ENCODE data around the gene CDH13.

Gene CDH13

GRCh38 chr16:83310816-83311215 is 684.0 kb downstream of the CDH13 start:
- H3K27me3 ChIP-seq (ENCODE audit: insufficient read depth, low read length) = no peaks in the 10 kb centered on the region
- no peak overlapping the region for H2AK5ac ChIP-seq (ENCODE audit: low read length)
- no peak overlapping the region for H3K14ac ChIP-seq (ENCODE audit: low read length)
- H3K36me3 ChIP-seq (ENCODE audit: control insufficient read depth in 1 of 2, insufficient read depth in 2 of 2, low read length in 2 of 2) = no peaks in the 10 kb centered on the region
- H4K8ac ChIP-seq (ENCODE audit: low read depth, low read length) = no peak overlapping the region
- no peak overlapping the region for H3K4me3 ChIP-seq (ENCODE audit: low read depth, low read length)
- no peak overlapping the region for H2AFZ ChIP-seq (ENCODE audit: insufficient read depth, low read length, poor library complexity)
- H4K12ac ChIP-seq (ENCODE audit: low read depth, low read length) = no peak overlapping the region
- H3K4me1 ChIP-seq (ENCODE audit: control insufficient read depth in 1 of 2, insufficient read depth in 2 of 2, low read length in 2 of 2) = peaks cover 2 to 4% of the 10 kb centered on the region in 2 experiments
- no peak for DNase-seq
- no peak overlapping the region for H3K4ac ChIP-seq (ENCODE audit: low read depth, low read length)
- H2BK5ac ChIP-seq (ENCODE audit: low read depth, low read length, poor library complexity) = no peak overlapping the region
- H3K9ac ChIP-seq (ENCODE audit: low read length) = no peak overlapping the region
- no peak overlapping the region for H2BK120ac ChIP-seq (ENCODE audit: insufficient read depth, low read length, poor library complexity)
- H3K79me2 ChIP-seq (ENCODE audit: control insufficient read depth, insufficient read depth, low read length, poor library complexity) = no peaks in the 10 kb centered on the region
- H3K79me1 ChIP-seq (ENCODE audit: low read length) = no peaks in the 10 kb centered on the region
- H3K9me3 ChIP-seq (ENCODE audit: insufficient read depth, low read depth, low read length) = no peaks in the 10 kb centered on the region
- no peak overlapping the region for H3K27ac ChIP-seq (ENCODE audit: low read depth, low read length)
- H3K4me2 ChIP-seq (ENCODE audit: low read length) = no peak overlapping the region
- H4K91ac ChIP-seq (ENCODE audit: low read depth, low read length) = no peak overlapping the region
- H2BK12ac ChIP-seq (ENCODE audit: low read length) = no peak overlapping the region
- H3K23ac ChIP-seq (ENCODE audit: low read length) = no peak overlapping the region
- WGBS (ENCODE audit: extremely low coverage, insufficient coverage, insufficient read length) = no CpG with 5 or more reads among the region's 2 CpGs
- H3K18ac ChIP-seq (ENCODE audit: low read length) = no peak overlapping the region

- Histone ChIP-seq H3K4me2 (ENCODE audit: low read length) (no peak overlapping the region), H3K79me1 (ENCODE audit: low read length) (no peaks in the 10 kb centered on the region), H2BK120ac (ENCODE audit: insufficient read depth, low read length, poor library complexity) (no peak overlapping the region), H3K4ac (ENCODE audit: low read depth, low read length) (no peak overlapping the region), H4K12ac (ENCODE audit: low read depth, low read length) (no peak overlapping the region), H3K14ac (ENCODE audit: low read length) (no peak overlapping the region), H3K4me3 (ENCODE audit: low read depth, low read length) (no peak overlapping the region), H3K9ac (ENCODE audit: low read length) (no peak overlapping the region), H3K18ac (ENCODE audit: low read length) (no peak overlapping the region), H3K4me1 (ENCODE audit: control insufficient read depth in 1 of 2, insufficient read depth in 2 of 2, low read length in 2 of 2) (peaks cover 0 to 2% of the 10 kb centered on the region in 2 experiments), H3K27me3 (ENCODE audit: insufficient read depth, low read length) (no peaks in the 10 kb centered on the region), H4K91ac (ENCODE audit: low read depth, low read length) (no peak overlapping the region), H2AFZ (ENCODE audit: insufficient read depth, low read length, poor library complexity) (no peak overlapping the region), H3K9me3 (ENCODE audit: insufficient read depth, low read depth, low read length) (no peaks in the 10 kb centered on the region), H4K8ac (ENCODE audit: low read depth, low read length) (no peak overlapping the region), H2BK5ac (ENCODE audit: low read depth, low read length, poor library complexity) (no peak overlapping the region), H3K23ac (ENCODE audit: low read length) (no peak overlapping the region), H3K79me2 (ENCODE audit: control insufficient read depth, insufficient read depth, low read length, poor library complexity) (no peaks in the 10 kb centered on the region), H2AK5ac (ENCODE audit: low read length) (no peak overlapping the region), H3K36me3 (ENCODE audit: control insufficient read depth in 1 of 2, insufficient read depth in 2 of 2, low read length in 2 of 2) (no peaks in the 10 kb centered on the region), H3K27ac (ENCODE audit: low read depth, low read length) (no peak overlapping the region), H2BK12ac (ENCODE audit: low read length) (no peak overlapping the region)
- DNase-seq = no peak
- WGBS (ENCODE audit: extremely low coverage, insufficient coverage, insufficient read length) = no CpG with 5 or more reads among the region's 3 CpGs
These were observed 685.4 kb downstream of the CDH13 start for GRCh38 chr16:83312015-83312717.

- H4K8ac ChIP-seq (ENCODE audit: low read depth, low read length) = no peak overlapping the region
- H4K12ac ChIP-seq (ENCODE audit: low read depth, low read length) = no peak overlapping the region
- H3K4ac ChIP-seq (ENCODE audit: low read depth, low read length) = no peak overlapping the region
- no CpG with 5 or more reads among the region's 1 CpG for WGBS (ENCODE audit: extremely low coverage, insufficient coverage, insufficient read length)
- no peak overlapping the region for H2BK120ac ChIP-seq (ENCODE audit: insufficient read depth, low read length, poor library complexity)
- no peak overlapping the region for H3K4me2 ChIP-seq (ENCODE audit: low read length)
- H3K27me3 ChIP-seq (ENCODE audit: insufficient read depth, low read length) = no peaks in the 10 kb centered on the region
- H2AFZ ChIP-seq (ENCODE audit: insufficient read depth, low read length, poor library complexity) = no peak overlapping the region
- no peak overlapping the region for H3K23ac ChIP-seq (ENCODE audit: low read length)
- no peak overlapping the region for H3K4me3 ChIP-seq (ENCODE audit: low read depth, low read length)
- no peak overlapping the region for H3K27ac ChIP-seq (ENCODE audit: low read depth, low read length)
- no peaks in the 10 kb centered on the region for H3K36me3 ChIP-seq (ENCODE audit: control insufficient read depth in 1 of 2, insufficient read depth in 2 of 2, low read length in 2 of 2)
- H2BK12ac ChIP-seq (ENCODE audit: low read length) = no peak overlapping the region
- no peak for DNase-seq
- no peak overlapping the region for H2AK5ac ChIP-seq (ENCODE audit: low read length)
- H3K9ac ChIP-seq (ENCODE audit: low read length) = no peak overlapping the region
- no peak overlapping the region for H2BK5ac ChIP-seq (ENCODE audit: low read depth, low read length, poor library complexity)
- no peaks in the 10 kb centered on the region for H3K79me2 ChIP-seq (ENCODE audit: control insufficient read depth, insufficient read depth, low read length, poor library complexity)
- no peaks in the 10 kb centered on the region for H3K9me3 ChIP-seq (ENCODE audit: insufficient read depth, low read depth, low read length)
- no peak overlapping the region for H3K14ac ChIP-seq (ENCODE audit: low read length)
- H3K79me1 ChIP-seq (ENCODE audit: low read length) = no peaks in the 10 kb centered on the region
- no peak overlapping the region for H3K18ac ChIP-seq (ENCODE audit: low read length)
- no peaks in the 10 kb centered on the region for H3K4me1 ChIP-seq (ENCODE audit: control insufficient read depth in 1 of 2, insufficient read depth in 2 of 2, low read length in 2 of 2)
- no peak overlapping the region for H4K91ac ChIP-seq (ENCODE audit: low read depth, low read length)
These were observed 686.0 kb downstream of the CDH13 start for GRCh38 chr16:83312718-83313245.

GRCh38 chr16:83315271-83315670 is 688.5 kb downstream of the CDH13 start:
- Histone ChIP-seq H3K79me1 (ENCODE audit: low read length) (no peaks in the 10 kb centered on the region), H3K18ac (ENCODE audit: low read length) (no peak overlapping the region), H2BK5ac (ENCODE audit: low read depth, low read length, poor library complexity) (no peak overlapping the region), H4K8ac (ENCODE audit: low read depth, low read length) (no peak overlapping the region), H3K4me3 (ENCODE audit: low read depth, low read length) (no peak overlapping the region), H3K27me3 (ENCODE audit: insufficient read depth, low read length) (no peaks in the 10 kb centered on the region), H3K4me1 (ENCODE audit: control insufficient read depth in 1 of 2, insufficient read depth in 2 of 2, low read length in 2 of 2) (no peaks in the 10 kb centered on the region), H3K4ac (ENCODE audit: low read depth, low read length) (no peak overlapping the region), H3K27ac (ENCODE audit: low read depth, low read length) (no peak overlapping the region), H3K14ac (ENCODE audit: low read length) (no peak overlapping the region), H2AFZ (ENCODE audit: insufficient read depth, low read length, poor library complexity) (no peak overlapping the region), H3K36me3 (ENCODE audit: control insufficient read depth in 1 of 2, insufficient read depth in 2 of 2, low read length in 2 of 2) (no peaks in the 10 kb centered on the region), H4K12ac (ENCODE audit: low read depth, low read length) (no peak overlapping the region), H3K23ac (ENCODE audit: low read length) (no peak overlapping the region), H2BK12ac (ENCODE audit: low read length) (no peak overlapping the region), H3K4me2 (ENCODE audit: low read length) (no peak overlapping the region), H4K91ac (ENCODE audit: low read depth, low read length) (no peak overlapping the region), H2AK5ac (ENCODE audit: low read length) (no peak overlapping the region), H3K9me3 (ENCODE audit: insufficient read depth, low read depth, low read length) (no peaks in the 10 kb centered on the region), H3K79me2 (ENCODE audit: control insufficient read depth, insufficient read depth, low read length, poor library complexity) (no peaks in the 10 kb centered on the region), H2BK120ac (ENCODE audit: insufficient read depth, low read length, poor library complexity) (no peak overlapping the region), H3K9ac (ENCODE audit: low read length) (no peak overlapping the region)
- peak in 1 of 2 donors; percentile 6 for DNase-seq
- no CpG with 5 or more reads among the region's 2 CpGs for WGBS (ENCODE audit: extremely low coverage, insufficient coverage, insufficient read length)

Data from trophoblast cell (in vitro differentiated cells and primary cell).